Mesendoderm (in vitro differentiated cells): Measurements from ENCODE around the gene INTS3.

Experiments
- DNase-seq: peaks from one replicate; pipeline ENCODE4 v3.0.0; 2013
- H2AK5ac ChIP-seq: 2 replicates; pipeline ENCODE4 v1.6.1; 2013; ENCODE audit warnings: low read length, inconsistent platforms
- H2BK120ac ChIP-seq: 2 replicates; pipeline ENCODE4 v1.6.1; 2013; ENCODE audit warnings: low read depth, mild to moderate bottlenecking, low read length, moderate library complexity, mixed read lengths
- H2BK15ac ChIP-seq: replicated peaks from 2 replicates; pipeline ENCODE4 v1.6.1; 2013; ENCODE audit warnings: low read depth, mild to moderate bottlenecking, moderate library complexity
- H2BK5ac ChIP-seq: 2 replicates; pipeline ENCODE4 v1.6.1; 2013; ENCODE audit warnings: low read length, inconsistent platforms
- H3K18ac ChIP-seq: 2 replicates; pipeline ENCODE4 v1.6.1; 2013; ENCODE audit warnings: mild to moderate bottlenecking, low read length, mixed read lengths
- H3K23ac ChIP-seq: one replicate; pipeline ENCODE4 v1.6.1; 2013; ENCODE audit warnings: low read length
- H3K27ac ChIP-seq: 2 replicates; pipeline ENCODE4 v1.5.1; 2013; ENCODE audit warnings: low read depth, mild to moderate bottlenecking, inconsistent platforms, low read length, moderate library complexity
- H3K27me3 ChIP-seq: 2 replicates; pipeline ENCODE4 v1.6.1; 2013; ENCODE audit warnings: low read length, control low read depth, mild to moderate bottlenecking, inconsistent platforms; ENCODE audit not compliant: insufficient read depth, poor library complexity
- H3K36me3 ChIP-seq: 2 replicates; pipeline ENCODE4 v1.6.1; 2013; ENCODE audit warnings: low read length, inconsistent platforms; ENCODE audit not compliant: control insufficient read depth, insufficient read depth
- H3K4ac ChIP-seq: one replicate; pipeline ENCODE4 v1.6.1; 2013; ENCODE audit warnings: low read depth, mild to moderate bottlenecking, low read length, moderate library complexity
- H3K4me1 ChIP-seq: 2 replicates; pipeline ENCODE4 v1.6.1; 2013; ENCODE audit warnings: low read depth, low read length, inconsistent platforms; ENCODE audit not compliant: control insufficient read depth
- H3K4me2 ChIP-seq: 2 replicates; pipeline ENCODE4 v1.6.1; 2013; ENCODE audit warnings: low read length
- H3K4me3 ChIP-seq: 2 replicates; pipeline ENCODE4 v1.5.1; 2013; ENCODE audit warnings: mild to moderate bottlenecking, low read length
- H3K56ac ChIP-seq: one replicate; pipeline ENCODE4 v1.6.1; 2013; ENCODE audit warnings: low read length
- H3K79me1 ChIP-seq: 2 replicates; pipeline ENCODE4 v1.6.1; 2013; ENCODE audit warnings: low read length, inconsistent platforms
- H3K79me2 ChIP-seq: 2 replicates; pipeline ENCODE4 v1.6.1; 2013; ENCODE audit warnings: mild to moderate bottlenecking, low read length; ENCODE audit not compliant: control insufficient read depth, insufficient read depth
- H3K9ac ChIP-seq: 2 replicates; pipeline ENCODE4 v1.6.1; 2013; ENCODE audit warnings: low read length, inconsistent platforms
- H4K5ac ChIP-seq: one replicate; pipeline ENCODE4 v1.6.1; 2013; ENCODE audit warnings: low read length
- H4K8ac ChIP-seq: one replicate; pipeline ENCODE4 v1.6.1; 2013; ENCODE audit warnings: low read depth, mild to moderate bottlenecking, control low read depth, low read length, moderate library complexity
- WGBS: extraction: QIAGEN DNeasy Blood & Tissue Kit; methylation state at CpG from one replicate; pipeline ENCODE4 v1.1.7; 2013; ENCODE audit warnings: low lambda C conversion rate, missing lambda C conversion rate; ENCODE audit not compliant: insufficient coverage; ENCODE audit errors: extremely low coverage; 5-methylcytosine and 5-hydroxymethylcytosine counted together

The INTS3 gene

DNA sequence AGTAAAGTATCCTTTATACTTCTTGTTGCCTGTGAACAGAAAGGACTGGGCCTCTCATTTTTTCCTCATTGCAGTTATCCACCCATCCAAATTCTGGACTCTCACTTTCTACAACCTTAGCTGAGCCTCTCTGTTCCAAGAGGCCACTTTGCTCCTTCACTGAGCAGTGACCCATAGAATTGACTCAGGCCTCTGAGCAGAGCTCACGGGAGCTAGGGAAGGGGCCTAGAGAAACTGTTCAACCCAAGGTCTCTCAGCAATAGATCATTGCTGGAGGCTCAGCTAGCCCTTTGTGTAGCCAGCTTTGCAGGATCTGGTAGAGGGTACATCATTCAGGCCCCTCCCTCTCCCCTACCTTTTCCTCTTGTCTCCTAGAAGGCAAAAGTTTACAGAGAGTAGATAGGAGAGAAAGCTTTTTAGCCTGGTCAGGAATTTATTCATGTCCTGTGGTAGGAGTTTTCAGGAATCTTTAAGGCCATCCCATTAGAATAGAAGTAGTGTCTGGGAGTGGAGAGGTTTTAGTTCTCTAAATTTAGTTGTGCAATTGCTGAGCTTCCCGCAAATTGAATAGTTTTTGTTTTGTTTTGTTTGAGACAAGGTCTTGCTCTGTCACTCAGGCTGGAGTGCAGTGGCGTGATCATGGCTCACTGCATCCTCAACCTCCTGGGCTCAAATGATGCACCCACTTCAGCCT is 6.7 kb downstream of the INTS3 start:
- H3K27ac ChIP-seq, result peak overlapping the region; percentile 22
- no peak overlapping the region for H2BK15ac ChIP-seq
- H3K4ac ChIP-seq, result no peak overlapping the region
- DNase-seq, result no peak
- H3K79me2 ChIP-seq, result peaks cover 2% of the 10 kb centered on the region
- H3K23ac ChIP-seq, result no peak overlapping the region
- H2BK5ac ChIP-seq, result peak overlapping the region; percentile 25
- H2BK120ac ChIP-seq, result no peak overlapping the region
- peak overlapping the region; percentile 41 for H3K9ac ChIP-seq
- H3K4me3 ChIP-seq, result no peak overlapping the region
- peak overlapping the region; percentile 35 for H3K56ac ChIP-seq
- H4K5ac ChIP-seq, result peak overlapping the region; percentile 44
- peaks cover 2% of the 10 kb centered on the region for H3K4me1 ChIP-seq
- no CpG with 5 or more reads among the region's 3 CpGs for WGBS
- no peak overlapping the region for H3K18ac ChIP-seq
- peaks cover 5% of the 10 kb centered on the region for H3K79me1 ChIP-seq
- no peak overlapping the region for H2AK5ac ChIP-seq
- H4K8ac ChIP-seq, result no peak overlapping the region
- H3K27me3 ChIP-seq, result no peaks in the 10 kb centered on the region
- no peak overlapping the region for H3K4me2 ChIP-seq
- H3K36me3 ChIP-seq, result no peaks in the 10 kb centered on the region

GRCh38 chr1:153735090-153735420 is 7.2 kb downstream of the INTS3 start:
- Histone ChIP-seq H3K18ac (no peak overlapping the region), H4K5ac (no peak overlapping the region), H3K27ac (no peak overlapping the region), H3K4me2 (no peak overlapping the region), H3K4ac (no peak overlapping the region), H3K27me3 (no peaks in the 10 kb centered on the region), H4K8ac (no peak overlapping the region), H2BK5ac (no peak overlapping the region), H3K56ac (no peak overlapping the region), H2AK5ac (no peak overlapping the region), H3K4me1 (peaks cover 2% of the 10 kb centered on the region), H3K36me3 (no peaks in the 10 kb centered on the region), H3K79me1 (peaks cover 5% of the 10 kb centered on the region), H3K23ac (no peak overlapping the region), H2BK120ac (no peak overlapping the region), H3K9ac (no peak overlapping the region), H3K4me3 (no peak overlapping the region), H3K79me2 (peaks cover 2% of the 10 kb centered on the region), H2BK15ac (no peak overlapping the region)
- WGBS, result no CpG with 5 or more reads among the region's 3 CpGs
- no peak for DNase-seq

GRCh38 chr1:153741986-153742385 is 14.1 kb downstream of the INTS3 start:
- no peak overlapping the region for H2BK15ac ChIP-seq
- no peak for DNase-seq
- H3K4ac ChIP-seq, result no peak overlapping the region
- H3K4me2 ChIP-seq, result no peak overlapping the region
- H3K36me3 ChIP-seq, result peaks cover 4% of the 10 kb centered on the region
- H4K8ac ChIP-seq, result no peak overlapping the region
- H3K79me2 ChIP-seq, result no peaks in the 10 kb centered on the region
- H2AK5ac ChIP-seq, result no peak overlapping the region
- peaks cover 22% of the 10 kb centered on the region for H3K4me1 ChIP-seq
- H3K9ac ChIP-seq, result no peak overlapping the region
- H3K27ac ChIP-seq, result no peak overlapping the region
- H3K4me3 ChIP-seq, result no peak overlapping the region
- H2BK120ac ChIP-seq, result no peak overlapping the region
- no peak overlapping the region for H3K56ac ChIP-seq
- H3K23ac ChIP-seq, result no peak overlapping the region
- no peaks in the 10 kb centered on the region for H3K27me3 ChIP-seq
- H2BK5ac ChIP-seq, result no peak overlapping the region
- no peak overlapping the region for H4K5ac ChIP-seq
- no CpG with 5 or more reads among the region's 2 CpGs for WGBS
- no peaks in the 10 kb centered on the region for H3K79me1 ChIP-seq
- peak overlapping the region; percentile 24 for H3K18ac ChIP-seq

GRCh38 chr1:153742411-153743142 is 14.7 kb downstream of the INTS3 start:
- H3K4ac ChIP-seq, result no peak overlapping the region
- WGBS, result no CpG with 5 or more reads among the region's 5 CpGs
- H4K5ac ChIP-seq, result no peak overlapping the region
- H3K79me2 ChIP-seq, result no peaks in the 10 kb centered on the region
- DNase-seq, result peak; percentile 30
- H2BK15ac ChIP-seq, result no peak overlapping the region
- peak overlapping the region; percentile 8 for H2BK120ac ChIP-seq
- H3K4me2 ChIP-seq, result no peak overlapping the region
- peak overlapping the region; percentile 16 for H3K27ac ChIP-seq
- peaks cover 25% of the 10 kb centered on the region for H3K4me1 ChIP-seq
- no peak overlapping the region for H2BK5ac ChIP-seq
- peak overlapping the region; percentile 4 for H3K18ac ChIP-seq
- no peak overlapping the region for H3K4me3 ChIP-seq
- H3K27me3 ChIP-seq, result no peaks in the 10 kb centered on the region
- no peak overlapping the region for H3K23ac ChIP-seq
- no peak overlapping the region for H3K56ac ChIP-seq
- H3K36me3 ChIP-seq, result peaks cover 4% of the 10 kb centered on the region
- H4K8ac ChIP-seq, result no peak overlapping the region
- H3K9ac ChIP-seq, result no peak overlapping the region
- no peaks in the 10 kb centered on the region for H3K79me1 ChIP-seq
- H2AK5ac ChIP-seq, result no peak overlapping the region

DNA sequence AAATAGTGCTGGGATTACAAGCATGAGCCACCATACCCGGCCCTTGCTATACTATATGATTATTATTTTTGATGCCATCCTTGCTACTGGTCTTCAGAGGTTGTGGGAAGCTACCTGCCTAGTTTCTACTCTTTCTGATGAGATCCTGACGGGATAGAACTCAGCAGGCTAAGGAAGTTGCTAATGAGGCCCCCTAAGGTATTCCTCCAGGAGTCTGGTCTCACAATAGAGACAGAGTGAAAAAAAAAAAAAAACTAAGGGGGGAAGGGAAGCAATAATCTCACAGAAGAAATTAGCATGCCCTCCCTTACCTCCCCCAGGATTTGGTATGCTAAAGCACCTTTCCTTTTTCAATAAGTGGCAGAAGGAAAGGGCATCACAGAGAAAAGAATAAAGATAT is 17.6 kb downstream of the INTS3 start:
- H3K4me1 ChIP-seq, result peaks cover 25% of the 10 kb centered on the region
- H3K4me3 ChIP-seq, result no peak overlapping the region
- peak overlapping the region; percentile 3 for H3K4me2 ChIP-seq
- DNase-seq, result peak; percentile 96
- H3K56ac ChIP-seq, result peak overlapping the region; percentile 71
- no peaks in the 10 kb centered on the region for H3K27me3 ChIP-seq
- H3K27ac ChIP-seq, result peak overlapping the region; percentile 83
- peak overlapping the region; percentile 51 for H2BK5ac ChIP-seq
- peak overlapping the region; percentile 95 for H3K18ac ChIP-seq
- H4K8ac ChIP-seq, result no peak overlapping the region
- H3K79me1 ChIP-seq, result no peaks in the 10 kb centered on the region
- no peak overlapping the region for H2BK15ac ChIP-seq
- H3K79me2 ChIP-seq, result no peaks in the 10 kb centered on the region
- no CpG with 5 or more reads among the region's 2 CpGs for WGBS
- H3K4ac ChIP-seq, result no peak overlapping the region
- H2BK120ac ChIP-seq, result peak overlapping the region; percentile 96
- H3K23ac ChIP-seq, result no peak overlapping the region
- H3K9ac ChIP-seq, result no peak overlapping the region
- no peak overlapping the region for H4K5ac ChIP-seq
- H3K36me3 ChIP-seq, result peaks cover 10% of the 10 kb centered on the region
- no peak overlapping the region for H2AK5ac ChIP-seq
